K562 (cell line): ENCODE results near the gene CALB2.

Experiments
- ATF2 ChIP-seq: sonication (generic); formaldehyde crosslinking; IDR thresholded peaks from 2 replicates; pipeline ENCODE4 v1.8.1; 2022; ENCODE audit warnings: missing genetic modification reagents
- CTCF ChIP-seq, 3 experiments: IDR thresholded peaks in 2 of 3; conservative IDR thresholded peaks in 1 of 3; 2 replicates each; pipeline ENCODE4 v1.5.1; 2011 to 2012; ENCODE audit warnings: low read length in 3 of 3, mild to moderate bottlenecking in 3 of 3, control low read depth in 2 of 3, improper control_type of control experiment in 1 of 3, inconsistent platforms in 1 of 3, low read depth in 1 of 3, mixed read lengths in 1 of 3, moderate library complexity in 1 of 3; ENCODE audit not compliant: insufficient read depth in 2 of 3
- ETV1 ChIP-seq: fragments of 450-650 bp; conservative IDR thresholded peaks from 2 replicates; pipeline ENCODE4 v1.6.1; 2016; ENCODE audit warnings: missing genetic modification characterization, control low read depth, low read depth, missing compliant biosample characterization
- JUND ChIP-seq, 2 experiments: IDR thresholded peaks; 2 replicates in 1 of 2; 3 replicates in 1 of 2; pipeline ENCODE4 v1.6.1; 2011; ENCODE audit warnings: borderline replicate concordance in 2 of 2, low read depth in 2 of 2, low read length in 2 of 2, improper control_type of control experiment in 1 of 2, missing biosample characterization in 1 of 2, missing genetic modification characterization in 1 of 2, missing genetic modification reagents in 1 of 2
- ZBTB11 ChIP-seq, 3 experiments: fragments of 200-800 bp in 1 of 3; fragments of 250-450 bp in 1 of 3; fragments of 450-650 bp in 1 of 3; sonication (Bioruptor Pico) in 1 of 3; sonication (Bioruptor generic) in 1 of 3; formaldehyde crosslinking in 1 of 3; IDR thresholded peaks; 2 replicates each; pipeline versions ENCODE4 v1.6.1 to v1.8.0; 2016 to 2022; ENCODE audit warnings: mild to moderate bottlenecking in 2 of 3, missing genetic modification characterization in 2 of 3, missing compliant biosample characterization in 1 of 3, moderate library complexity in 1 of 3
- ZNF274 ChIP-seq: IDR thresholded peaks from 2 replicates; pipeline ENCODE4 v1.6.1; 2011; ENCODE audit warnings: low read depth, mild to moderate bottlenecking, low read length, moderate library complexity, borderline replicate concordance

- TF ChIP-seq ETV1 (tag), result no peak
- TF ChIP-seq CTCF (IDR thresholded peaks at IDR 0.05 in 2 of 3, conservative IDR thresholded peaks at IDR 0.05 in 1 of 3; ENCODE audit: insufficient read depth in 2 of 3, low read depth in 1 of 3, low read length in 3 of 3), result no peak
- no peak for TF ChIP-seq ATF2 (CRISPR knock-in tag)
- no peak for TF ChIP-seq ZBTB11 (CRISPR knock-in tag; IDR thresholded peaks at IDR 0.05)
- TF ChIP-seq JUND (IDR thresholded peaks at IDR 0.05; ENCODE audit: borderline replicate concordance, low read depth, low read length), result no peak
- no peak for TF ChIP-seq JUND (tag; IDR thresholded peaks at IDR 0.05; ENCODE audit: borderline replicate concordance, low read depth, low read length)
- TF ChIP-seq ZNF274, result no peak
Measured at GRCh38 chr16:71351558-71351901, 7.0 kb upstream of the CALB2 start.
